Cardiac muscle cell (in vitro differentiated cells and primary cell): ENCODE measurements around the gene BHMT2. TPM values are rescaled to one million over a fixed set of nuclear protein-coding genes. Genes with fewer than 3 reads are reported as not detected.
A peak's percentile ranks its signal among the peaks of the same experiment; 100 is the strongest.

ENCODE experiments used
- DNase-seq, 2 donors: peaks; one replicate each; pipeline versions ENCODE4 v3.0.0 to v3.0.0-alpha.2; 2010 to 2017; ENCODE audit warnings: low read depth in 1 of 2, low spot score in 1 of 2
- H3K27ac ChIP-seq: fragments of 200-600 bp; sonication (generic); 2 replicates; pipeline ENCODE4 v1.5.1; 2016
- H3K27me3 ChIP-seq: fragments of 200-600 bp; sonication (generic); 2 replicates; pipeline ENCODE4 v1.6.0; 2016; ENCODE audit warnings: control low read depth
- H3K36me3 ChIP-seq: fragments of 200-600 bp; sonication (generic); 2 replicates; pipeline ENCODE4 v1.5.1; 2016; ENCODE audit warnings: control low read depth
- H3K4me1 ChIP-seq: fragments of 200-600 bp; sonication (generic); 2 replicates; pipeline ENCODE4 v1.8.1; 2017; ENCODE audit warnings: low read depth, mild to moderate bottlenecking, mixed run types
- H3K4me3 ChIP-seq: fragments of 200-600 bp; sonication (generic); 2 replicates; pipeline ENCODE4 v1.5.1; 2016; ENCODE audit warnings: mild to moderate bottlenecking
- H3K9me3 ChIP-seq: fragments of 200-600 bp; sonication (generic); 2 replicates; pipeline ENCODE4 v1.5.1; 2017; ENCODE audit warnings: low read depth, mild to moderate bottlenecking, control low read depth
- polyA plus RNA-seq: library from polyadenylated mRNA; unstranded; fragments of >200 nt; fragmentation: Nextera tagmentation; extraction: Ambion mirVana; gene quantifications from 2 replicates; pipeline ENCODE4 v1.2.1, GENCODE V29; 2016
- total RNA-seq: library from RNA; depleted of rRNA; stranded (reverse); fragments of >200 nt; gene quantifications from 2 replicates; pipeline ENCODE4 v1.2.3, GENCODE V29; 2016
- TF ChIP-seq, protein P1 (sequence below): IDR thresholded peaks from 2 replicates; pipeline ENCODE4 v1.5.1; 2012; ENCODE audit warnings: low read depth, mild to moderate bottlenecking, low read length

BHMT2 gene
- total and polyA plus RNA-seq, 2 experiments from 2014 or later = not detected

- no peaks in the 10 kb centered on the region for H3K27me3 ChIP-seq
- no peaks in the 10 kb centered on the region for H3K4me1 ChIP-seq
- H3K27ac ChIP-seq = no peak overlapping the region
- H3K9me3 ChIP-seq = no peaks in the 10 kb centered on the region
- H3K36me3 ChIP-seq = no peaks in the 10 kb centered on the region
- TF ChIP-seq, protein P1, sequence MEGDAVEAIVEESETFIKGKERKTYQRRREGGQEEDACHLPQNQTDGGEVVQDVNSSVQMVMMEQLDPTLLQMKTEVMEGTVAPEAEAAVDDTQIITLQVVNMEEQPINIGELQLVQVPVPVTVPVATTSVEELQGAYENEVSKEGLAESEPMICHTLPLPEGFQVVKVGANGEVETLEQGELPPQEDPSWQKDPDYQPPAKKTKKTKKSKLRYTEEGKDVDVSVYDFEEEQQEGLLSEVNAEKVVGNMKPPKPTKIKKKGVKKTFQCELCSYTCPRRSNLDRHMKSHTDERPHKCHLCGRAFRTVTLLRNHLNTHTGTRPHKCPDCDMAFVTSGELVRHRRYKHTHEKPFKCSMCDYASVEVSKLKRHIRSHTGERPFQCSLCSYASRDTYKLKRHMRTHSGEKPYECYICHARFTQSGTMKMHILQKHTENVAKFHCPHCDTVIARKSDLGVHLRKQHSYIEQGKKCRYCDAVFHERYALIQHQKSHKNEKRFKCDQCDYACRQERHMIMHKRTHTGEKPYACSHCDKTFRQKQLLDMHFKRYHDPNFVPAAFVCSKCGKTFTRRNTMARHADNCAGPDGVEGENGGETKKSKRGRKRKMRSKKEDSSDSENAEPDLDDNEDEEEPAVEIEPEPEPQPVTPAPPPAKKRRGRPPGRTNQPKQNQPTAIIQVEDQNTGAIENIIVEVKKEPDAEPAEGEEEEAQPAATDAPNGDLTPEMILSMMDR = no peak
- DNase-seq = no peak
- no peak overlapping the region for H3K4me3 ChIP-seq
Measured at GRCh38 chr5:79122973-79123372, 53.4 kb downstream of the BHMT2 start.

- no peak for DNase-seq
- TF ChIP-seq, protein P1 = no peak
Measured at GRCh38 chr5:79124607-79125006, 55.0 kb downstream of the BHMT2 start.

DNA sequence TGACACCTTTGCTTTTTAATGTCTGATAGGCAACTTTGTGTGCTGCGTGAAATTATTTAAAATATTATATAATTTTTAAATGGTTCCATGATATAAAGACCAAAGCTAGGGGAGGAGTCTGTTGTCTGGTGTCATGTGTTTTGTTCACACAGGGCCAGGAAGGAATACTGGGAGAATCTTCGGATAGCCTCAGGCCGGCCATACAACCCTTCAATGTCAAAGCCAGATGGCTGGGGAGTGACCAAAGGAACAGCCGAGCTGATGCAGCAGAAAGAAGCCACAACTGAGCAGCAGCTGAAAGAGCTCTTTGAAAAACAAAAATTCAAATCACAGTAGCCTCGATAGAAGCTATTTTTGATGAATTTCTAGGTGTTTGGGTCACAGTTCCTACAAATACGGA, 61.2 kb downstream of the BHMT2 start:
- no peaks in the 10 kb centered on the region for H3K9me3 ChIP-seq
- no peak for DNase-seq
- no peak overlapping the region for H3K27ac ChIP-seq
- no peaks in the 10 kb centered on the region for H3K27me3 ChIP-seq
- no peaks in the 10 kb centered on the region for H3K36me3 ChIP-seq
- no peak overlapping the region for H3K4me3 ChIP-seq
- H3K4me1 ChIP-seq = peaks cover 5% of the 10 kb centered on the region
- TF ChIP-seq, protein P1 = no peak

More at GRCh38 chr5:79124607-79125006, 55.0 kb downstream of the BHMT2 start:
- H3K27ac ChIP-seq = no peak overlapping the region
- no peak overlapping the region for H3K4me3 ChIP-seq
- no peaks in the 10 kb centered on the region for H3K9me3 ChIP-seq
- no peaks in the 10 kb centered on the region for H3K27me3 ChIP-seq
- no peaks in the 10 kb centered on the region for H3K36me3 ChIP-seq
- no peaks in the 10 kb centered on the region for H3K4me1 ChIP-seq

- Histone ChIP-seq H3K9me3 (no peaks in the 10 kb centered on the region), H3K27ac (no peak overlapping the region), H3K27me3 (no peaks in the 10 kb centered on the region), H3K4me1 (peaks cover 5% of the 10 kb centered on the region), H3K4me3 (no peak overlapping the region), H3K36me3 (no peaks in the 10 kb centered on the region)
- TF ChIP-seq, protein P1 = no peak
- peak; percentile 62 to 68 for DNase-seq
Measured at GRCh38 chr5:79133121-79133656, 63.6 kb downstream of the BHMT2 start.

- Histone ChIP-seq H3K27me3 (no peaks in the 10 kb centered on the region), H3K9me3 (no peaks in the 10 kb centered on the region), H3K4me3 (peak overlapping the region; percentile 6), H3K27ac (no peak overlapping the region), H3K36me3 (no peaks in the 10 kb centered on the region), H3K4me1 (peaks cover 5% of the 10 kb centered on the region)
- peak; percentile 77 to 90 for DNase-seq
- TF ChIP-seq, protein P1 = peak; percentile 89
Measured at GRCh38 chr5:79133657-79134451, 64.3 kb downstream of the BHMT2 start.
